HepG2 (cell line): ENCODE data around the gene COL8A2.

Experiments
- CTCF ChIP-seq: sonication (generic); formaldehyde crosslinking; IDR thresholded peaks from 2 replicates; pipeline ENCODE4 v1.5.0; 2020; ENCODE audit warnings: mild to moderate bottlenecking, missing genetic modification reagents, moderate library complexity
- FOXP4 ChIP-seq: sonication (generic); formaldehyde crosslinking; IDR thresholded peaks from 2 replicates; pipeline ENCODE4 v1.4.0; 2020; ENCODE audit warnings: missing genetic modification reagents
- KDM5B ChIP-seq: sonication (generic); formaldehyde crosslinking; IDR thresholded peaks from 2 replicates; pipeline ENCODE4 v1.4.0; 2020; ENCODE audit warnings: missing genetic modification reagents, mild to moderate bottlenecking, borderline replicate concordance
- MAX ChIP-seq: IDR thresholded peaks from 2 replicates; pipeline ENCODE4 v1.6.1; 2012; ENCODE audit warnings: inconsistent platforms
- SMC3 ChIP-seq: IDR thresholded peaks from 2 replicates; pipeline ENCODE4 v1.6.1; 2011; ENCODE audit warnings: low read length, improper control_type of control experiment
- UBTF ChIP-seq: sonication (generic); formaldehyde crosslinking; IDR thresholded peaks from 2 replicates; pipeline ENCODE4 v1.4.0; 2020; ENCODE audit warnings: mild to moderate bottlenecking, missing genetic modification reagents
- ZNF329 ChIP-seq: sonication (generic); formaldehyde crosslinking; IDR thresholded peaks from 2 replicates; pipeline ENCODE4 v1.9.0; 2021; ENCODE audit warnings: low read depth, mild to moderate bottlenecking, missing genetic modification reagents
- ZNF629 ChIP-seq: sonication (generic); formaldehyde crosslinking; conservative IDR thresholded peaks from 2 replicates; pipeline ENCODE4 v1.5.0; 2020; ENCODE audit warnings: missing genetic modification reagents
- TF ChIP-seq, protein P1 (sequence below): IDR thresholded peaks from 2 replicates; pipeline ENCODE4 v1.6.1; 2012; ENCODE audit warnings: low read length, improper control_type of control experiment

GRCh38 chr1:36118447-36119204 is 6.4 kb downstream of the COL8A2 start:
- TF ChIP-seq SMC3 (no peak), FOXP4 (CRISPR knock-in tag) (no peak), CTCF (CRISPR knock-in tag) (no peak), ZNF329 (CRISPR knock-in tag) (no peak), MAX (no peak), UBTF (CRISPR knock-in tag) (no peak), ZNF629 (CRISPR knock-in tag) (peak; percentile 75), KDM5B (CRISPR knock-in tag) (no peak)
- TF ChIP-seq, protein P1, sequence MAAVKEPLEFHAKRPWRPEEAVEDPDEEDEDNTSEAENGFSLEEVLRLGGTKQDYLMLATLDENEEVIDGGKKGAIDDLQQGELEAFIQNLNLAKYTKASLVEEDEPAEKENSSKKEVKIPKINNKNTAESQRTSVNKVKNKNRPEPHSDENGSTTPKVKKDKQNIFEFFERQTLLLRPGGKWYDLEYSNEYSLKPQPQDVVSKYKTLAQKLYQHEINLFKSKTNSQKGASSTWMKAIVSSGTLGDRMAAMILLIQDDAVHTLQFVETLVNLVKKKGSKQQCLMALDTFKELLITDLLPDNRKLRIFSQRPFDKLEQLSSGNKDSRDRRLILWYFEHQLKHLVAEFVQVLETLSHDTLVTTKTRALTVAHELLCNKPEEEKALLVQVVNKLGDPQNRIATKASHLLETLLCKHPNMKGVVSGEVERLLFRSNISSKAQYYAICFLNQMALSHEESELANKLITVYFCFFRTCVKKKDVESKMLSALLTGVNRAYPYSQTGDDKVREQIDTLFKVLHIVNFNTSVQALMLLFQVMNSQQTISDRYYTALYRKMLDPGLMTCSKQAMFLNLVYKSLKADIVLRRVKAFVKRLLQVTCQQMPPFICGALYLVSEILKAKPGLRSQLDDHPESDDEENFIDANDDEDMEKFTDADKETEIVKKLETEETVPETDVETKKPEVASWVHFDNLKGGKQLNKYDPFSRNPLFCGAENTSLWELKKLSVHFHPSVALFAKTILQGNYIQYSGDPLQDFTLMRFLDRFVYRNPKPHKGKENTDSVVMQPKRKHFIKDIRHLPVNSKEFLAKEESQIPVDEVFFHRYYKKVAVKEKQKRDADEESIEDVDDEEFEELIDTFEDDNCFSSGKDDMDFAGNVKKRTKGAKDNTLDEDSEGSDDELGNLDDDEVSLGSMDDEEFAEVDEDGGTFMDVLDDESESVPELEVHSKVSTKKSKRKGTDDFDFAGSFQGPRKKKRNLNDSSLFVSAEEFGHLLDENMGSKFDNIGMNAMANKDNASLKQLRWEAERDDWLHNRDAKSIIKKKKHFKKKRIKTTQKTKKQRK: no peak
